ENCODE results near the gene AKR1D1. TPM values are rescaled to one million over a fixed set of nuclear protein-coding genes. Genes with fewer than 3 reads are reported as not detected.

AKR1D1 gene
- total and polyA plus RNA-seq, 2 donors (not counting 3 experiments of a cell fraction or from before 2014, with no cell fraction given), result not detected

GRCh38 chr7:138065827-138066226, 10.4 kb upstream of the AKR1D1 start:
- no TSS peak for BruUV-seq (replicated peaks)
- DNase-seq (ENCODE audit: low read depth, low spot score) (no peak), FAIRE-seq (no peak)
- H3K9ac ChIP-seq (replicated peaks; ENCODE audit: extremely low read depth, insufficient read depth, low read length), result no peak overlapping the region
- intact Hi-C loops (cut with micrococcal nuclease), result no loop called here
- dilution Hi-C loops (cut with MboI; ENCODE audit: extremely low pct_ligation_motif_present, low sequenced_read_pairs), result no loop called here
- no peak overlapping the region for H3K4me3 ChIP-seq (replicated peaks in 1 of 3; ENCODE audit: insufficient read depth in 1 of 3, low read depth in 1 of 3, low read length in 3 of 3)
- no peaks in the 10 kb centered on the region for H3K36me3 ChIP-seq (ENCODE audit: control insufficient read depth in 2 of 2, extremely low read depth in 1 of 2, insufficient read depth in 2 of 2, low read length in 2 of 2)
- TF ChIP-seq FOS (IDR thresholded peaks at IDR 0.05; ENCODE audit: borderline replicate concordance, insufficient read depth, low read length) (no peak), MYC (IDR thresholded peaks at IDR 0.05; ENCODE audit: low read depth, low read length) (no peak), CTCF (IDR thresholded peaks at IDR 0.05; ENCODE audit: extremely low read depth in 1 of 2, insufficient read depth in 1 of 2, low read depth in 1 of 2, low read length in 2 of 2) (no peak), POLR2AphosphoS5 (IDR thresholded peaks at IDR 0.05; ENCODE audit: insufficient read depth, low read depth, low read length) (no peak)
- no peak overlapping the region for H2AFZ ChIP-seq (ENCODE audit: low read depth, low read length)
- CTCF ChIA-PET, result no interaction called here
- no peak overlapping the region for H3K27ac ChIP-seq (ENCODE audit: insufficient read depth, low read depth, low read length)
- no peaks in the 10 kb centered on the region for H3K9me3 ChIP-seq (replicated peaks; ENCODE audit: control insufficient read depth, insufficient read depth, low read length)
- H3K4me1 ChIP-seq (ENCODE audit: control insufficient read depth, extremely low read depth, insufficient read depth, low read length), result no peaks in the 10 kb centered on the region
- H3K4me2 ChIP-seq (ENCODE audit: insufficient read depth, low read length), result no peak overlapping the region
- no peaks in the 10 kb centered on the region for H4K20me1 ChIP-seq (replicated peaks; ENCODE audit: control insufficient read depth, extremely low read depth, insufficient read depth, low read length)
- POLR2A ChIA-PET, result no interaction called here
- no peaks in the 10 kb centered on the region for H3K79me2 ChIP-seq (ENCODE audit: control insufficient read depth, insufficient read depth, low read length)
- H3K27me3 ChIP-seq (ENCODE audit: control insufficient read depth in 2 of 2, insufficient read depth in 2 of 2, low read length in 2 of 2), result no peaks in the 10 kb centered on the region
- no peaks in the 10 kb centered on the region for H3K9me1 ChIP-seq (replicated peaks; ENCODE audit: control insufficient read depth, extremely low read depth, insufficient read depth, low read length)

GRCh38 chr7:138066954-138067394, 9.3 kb upstream of the AKR1D1 start:
- Histone ChIP-seq H3K9ac (replicated peaks; ENCODE audit: extremely low read depth, insufficient read depth, low read length) (no peak overlapping the region), H2AFZ (ENCODE audit: low read depth, low read length) (no peak overlapping the region), H3K4me1 (ENCODE audit: control insufficient read depth, extremely low read depth, insufficient read depth, low read length) (no peaks in the 10 kb centered on the region), H3K27ac (ENCODE audit: insufficient read depth, low read depth, low read length) (no peak overlapping the region), H3K79me2 (ENCODE audit: control insufficient read depth, insufficient read depth, low read length) (no peaks in the 10 kb centered on the region), H3K4me3 (replicated peaks in 1 of 3; ENCODE audit: insufficient read depth in 1 of 3, low read depth in 1 of 3, low read length in 3 of 3) (no peak overlapping the region), H3K27me3 (ENCODE audit: control insufficient read depth in 2 of 2, insufficient read depth in 2 of 2, low read length in 2 of 2) (no peaks in the 10 kb centered on the region), H4K20me1 (replicated peaks; ENCODE audit: control insufficient read depth, extremely low read depth, insufficient read depth, low read length) (no peaks in the 10 kb centered on the region), H3K4me2 (ENCODE audit: insufficient read depth, low read length) (no peak overlapping the region), H3K9me1 (replicated peaks; ENCODE audit: control insufficient read depth, extremely low read depth, insufficient read depth, low read length) (no peaks in the 10 kb centered on the region), H3K9me3 (replicated peaks; ENCODE audit: control insufficient read depth, insufficient read depth, low read length) (no peaks in the 10 kb centered on the region), H3K36me3 (ENCODE audit: control insufficient read depth in 2 of 2, extremely low read depth in 1 of 2, insufficient read depth in 2 of 2, low read length in 2 of 2) (no peaks in the 10 kb centered on the region)
- TF ChIP-seq POLR2AphosphoS5 (IDR thresholded peaks at IDR 0.05; ENCODE audit: insufficient read depth, low read depth, low read length), result no peak
- no peak for TF ChIP-seq CTCF (IDR thresholded peaks at IDR 0.05; ENCODE audit: extremely low read depth in 1 of 2, insufficient read depth in 1 of 2, low read depth in 1 of 2, low read length in 2 of 2)
- TF ChIP-seq GATA2 (IDR thresholded peaks at IDR 0.05; ENCODE audit: insufficient read depth, insufficient read length, low read depth, low read length), result no peak
- TF ChIP-seq MYC (IDR thresholded peaks at IDR 0.05; ENCODE audit: low read depth, low read length), result no peak
- TF ChIP-seq MAX (IDR thresholded peaks at IDR 0.05; ENCODE audit: insufficient read depth, insufficient read length), result no peak
- TF ChIP-seq EZH2 (IDR thresholded peaks at IDR 0.05; ENCODE audit: borderline replicate concordance, low read depth, low read length, severe bottlenecking), result no peak
- TF ChIP-seq POLR2A (IDR thresholded peaks at IDR 0.05; ENCODE audit: low read depth, low read length), result no peak
- TF ChIP-seq JUN (IDR thresholded peaks at IDR 0.05; ENCODE audit: borderline replicate concordance, insufficient read depth, insufficient read length, low read depth), result no peak
- TF ChIP-seq FOS (IDR thresholded peaks at IDR 0.05; ENCODE audit: borderline replicate concordance, insufficient read depth, low read length), result no peak
- FAIRE-seq, result no peak
- DNase-seq (ENCODE audit: low read depth, low spot score), result no peak
- POLR2A ChIA-PET, result no interaction called here
- intact Hi-C loops (cut with micrococcal nuclease) (no loop called here), dilution Hi-C loops (cut with MboI; ENCODE audit: extremely low pct_ligation_motif_present, low sequenced_read_pairs) (no loop called here)
- CTCF ChIA-PET, result interaction anchor here (1.0 kb wide), 1 partner anchor 672 kb away, joined by 4 read pairs; no protein-coding TSS in a partner anchor
- no TSS peak for BruUV-seq (replicated peaks)
